Peyer's patch (tissue), 4 donors: ENCODE data around the gene POR. TPM values are rescaled to one million over a fixed set of nuclear protein-coding genes. Genes with fewer than 3 reads are reported as not detected.

ENCODE experiments used
- DNase-seq, 3 donors: peaks; one replicate each; pipeline ENCODE4 v3.0.0-alpha.2; 2017 to 2019
- H3K27ac ChIP-seq, 4 donors: fragments of 200-600 bp; sonication (generic); one replicate each; pipeline ENCODE4 v1.5.1; 2016 to 2019
- H3K27me3 ChIP-seq, 2 donors: fragments of 200-600 bp; sonication (generic); one replicate each; pipeline ENCODE4 v1.5.1; 2019
- H3K36me3 ChIP-seq, 3 donors: fragments of 200-600 bp; sonication (generic); one replicate each; pipeline ENCODE4 v1.5.1; 2016 to 2019
- H3K4me1 ChIP-seq, 4 donors: fragments of 200-600 bp; sonication (generic); one replicate each; pipeline ENCODE4 v1.5.1; 2016 to 2019
- H3K4me3 ChIP-seq, 4 donors: fragments of 200-600 bp; sonication (generic); 1 replicate in 3 of 4; 2 replicates in 1 of 4; pipeline ENCODE4 v1.5.1; 2016 to 2019; ENCODE audit warnings: mild to moderate bottlenecking in 1 of 4
- H3K9me3 ChIP-seq, 4 donors: fragments of 200-600 bp; sonication (generic); one replicate each; pipeline ENCODE4 v1.5.1; 2016 to 2019; ENCODE audit warnings: mild to moderate bottlenecking in 1 of 4
- CTCF ChIP-seq, 6 experiments: fragments of 450-650 bp in 4 of 6; fragments of 200-600 bp in 2 of 6; sonication (generic) in 1 of 6; IDR thresholded peaks; one replicate each; pipeline ENCODE4 v1.5.1; 2017 to 2019; ENCODE audit warnings: antibody characterized with exemption in 6 of 6, mild to moderate bottlenecking in 3 of 6, moderate library complexity in 1 of 6
- POLR2A ChIP-seq, 2 donors: fragments of 450-650 bp; IDR thresholded peaks; one replicate each; pipeline ENCODE4 v1.5.1; 2017; ENCODE audit warnings: antibody characterized with exemption in 2 of 2, mild to moderate bottlenecking in 2 of 2, moderate library complexity in 2 of 2
- total RNA-seq, 4 donors: library from RNA; depleted of rRNA; stranded (reverse); fragments of >200 nt; gene quantifications; one replicate each; pipeline ENCODE4 v1.1.0, GENCODE V29; 2016

Gene POR
- total RNA-seq, 4 donors from 2014 or later: 67.7 to 625 (median 451) TPM

GRCh38 chr7:75988568-75989499, 73.9 kb downstream of the POR start:
- Histone ChIP-seq H3K4me1 (peaks cover 0 to 55% (median 0%) of the 10 kb centered on the region in 4 donors), H3K27me3 (no peaks in the 10 kb centered on the region), H3K4me3 (no peak overlapping the region), H3K9me3 (no peaks in the 10 kb centered on the region), H3K36me3 (peaks cover 0 to 46% (median 0%) of the 10 kb centered on the region in 3 donors), H3K27ac (peak overlapping the region in 1 of 4 donors; percentile 12)
- TF ChIP-seq POLR2A (IDR thresholded peaks at IDR 0.05) (no peak), CTCF (IDR thresholded peaks at IDR 0.05) (no peak)
- DNase-seq: no peak

DNA sequence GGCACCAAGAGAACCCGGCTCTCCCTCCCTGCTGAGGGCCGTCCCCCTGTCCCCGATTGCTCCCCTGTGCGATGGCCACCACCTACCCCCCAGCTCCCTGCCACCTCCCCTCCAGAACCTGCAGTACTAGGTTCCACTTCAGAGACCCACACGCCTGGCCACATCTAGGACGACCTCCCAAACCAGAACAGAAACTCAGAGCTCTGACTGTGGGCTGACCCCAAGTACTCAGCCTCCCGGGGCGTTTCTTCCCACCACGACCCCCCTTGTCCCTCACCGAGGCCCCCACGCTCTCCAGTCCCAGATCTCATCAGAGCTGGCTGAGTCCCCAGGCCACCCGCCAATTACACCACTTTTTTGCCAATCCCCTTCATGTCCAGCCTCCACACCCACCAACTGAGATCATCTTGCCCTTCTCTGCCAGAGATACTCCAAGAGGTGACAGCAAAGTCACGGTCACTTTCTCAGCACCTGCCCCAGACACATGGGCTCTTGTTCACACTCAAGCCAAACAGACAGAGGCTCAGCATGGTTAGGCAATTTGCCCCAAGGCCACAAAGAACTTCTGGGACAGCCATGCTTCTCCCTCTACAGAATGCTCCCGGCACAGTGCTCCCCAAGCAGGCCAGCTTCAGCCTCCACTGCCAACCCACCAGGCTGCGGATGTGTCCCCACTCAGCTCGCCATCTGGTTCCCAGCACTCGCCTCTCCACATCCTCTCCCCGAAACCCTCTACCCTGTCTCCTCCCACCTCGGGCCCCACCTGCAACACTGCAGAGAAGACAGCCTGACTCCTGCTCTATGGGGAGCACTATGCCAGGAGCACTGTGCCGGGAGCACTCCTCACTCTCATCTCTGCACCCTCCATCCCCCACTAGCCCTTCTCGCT, 74.8 kb downstream of the POR start:
- H3K36me3 ChIP-seq: peaks cover 0 to 37% (median 0%) of the 10 kb centered on the region in 3 donors
- H3K9me3 ChIP-seq: no peaks in the 10 kb centered on the region
- no peak for DNase-seq
- H3K27me3 ChIP-seq: no peaks in the 10 kb centered on the region
- peaks cover 0 to 54% (median under 1%) of the 10 kb centered on the region in 4 donors for H3K4me1 ChIP-seq
- no peak overlapping the region for H3K4me3 ChIP-seq
- H3K27ac ChIP-seq: peak overlapping the region in 1 of 4 donors; percentile 12
- TF ChIP-seq POLR2A (IDR thresholded peaks at IDR 0.05) (no peak), CTCF (IDR thresholded peaks at IDR 0.05) (no peak)

GRCh38 chr7:75991531-75992082, 76.7 kb downstream of the POR start:
- Histone ChIP-seq H3K4me1 (peaks cover 0 to 46% (median 2%) of the 10 kb centered on the region in 4 donors), H3K27ac (peak overlapping the region in 1 of 4 donors; percentile 97)
- TF ChIP-seq POLR2A (IDR thresholded peaks at IDR 0.05) (no peak), CTCF (IDR thresholded peaks at IDR 0.05) (no peak)

DNA sequence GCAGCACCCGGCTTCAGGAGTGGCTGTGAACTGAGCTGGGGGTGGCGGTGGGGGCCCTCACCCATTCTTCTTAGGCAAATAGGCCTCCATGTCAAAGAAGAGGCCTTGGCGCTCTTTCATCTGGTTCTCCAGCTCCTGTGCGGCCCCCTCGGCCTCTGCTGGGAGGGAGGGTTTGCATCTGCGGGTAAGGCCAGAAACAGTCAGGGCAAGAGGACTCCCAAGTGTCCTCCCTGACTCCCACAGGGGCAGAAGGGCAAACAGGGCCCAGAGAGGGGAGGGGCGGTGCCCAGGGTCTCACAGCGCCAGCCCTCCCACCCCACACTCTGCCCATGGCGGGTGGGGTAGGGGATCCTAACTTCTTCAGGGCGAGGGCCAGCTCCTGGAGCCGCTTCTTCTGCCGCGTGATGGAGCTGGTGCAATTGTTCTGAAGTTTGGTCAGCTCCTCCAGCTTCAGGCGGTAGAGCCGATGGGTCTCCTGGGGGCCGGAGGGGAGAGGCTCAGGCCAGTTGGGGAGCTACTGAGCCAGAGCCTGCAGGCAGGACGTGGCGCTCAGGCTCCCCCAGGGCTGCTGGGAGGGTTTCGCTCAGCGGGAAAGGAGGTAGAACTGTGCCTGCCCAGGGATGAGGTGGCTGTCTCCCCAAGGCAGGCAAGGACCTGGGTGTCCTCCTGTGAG, 77.3 kb downstream of the POR start:
- H3K36me3 ChIP-seq: peaks cover 0 to 12% (median 0%) of the 10 kb centered on the region in 3 donors
- no peaks in the 10 kb centered on the region for H3K27me3 ChIP-seq
- no peaks in the 10 kb centered on the region for H3K9me3 ChIP-seq
- DNase-seq: no peak
- peak overlapping the region in 1 of 4 donors; percentile 97 for H3K27ac ChIP-seq
- H3K4me3 ChIP-seq: no peak overlapping the region
- peaks cover 0 to 46% (median 2%) of the 10 kb centered on the region in 4 donors for H3K4me1 ChIP-seq
- TF ChIP-seq CTCF (IDR thresholded peaks at IDR 0.05) (no peak), POLR2A (IDR thresholded peaks at IDR 0.05) (no peak)

More at GRCh38 chr7:75991531-75992082, 76.7 kb downstream of the POR start:
- Histone ChIP-seq H3K36me3 (peaks cover 0 to 18% (median 0%) of the 10 kb centered on the region in 3 donors), H3K27me3 (no peaks in the 10 kb centered on the region), H3K9me3 (no peaks in the 10 kb centered on the region), H3K4me3 (no peak overlapping the region)
- DNase-seq: no peak
